HEK293T (cell line): Measurements from ENCODE around the gene TRMT5.

ENCODE experiments used
- FOXK2 ChIP-seq: fragments of 450-650 bp; IDR thresholded peaks from 2 replicates; pipeline ENCODE4 v1.6.1; 2016; ENCODE audit warnings: mild to moderate bottlenecking
- SUZ12 ChIP-seq: fragments of 450-650 bp; IDR thresholded peaks from 2 replicates; pipeline ENCODE4 v1.6.1; 2016; ENCODE audit warnings: mild to moderate bottlenecking

DNA sequence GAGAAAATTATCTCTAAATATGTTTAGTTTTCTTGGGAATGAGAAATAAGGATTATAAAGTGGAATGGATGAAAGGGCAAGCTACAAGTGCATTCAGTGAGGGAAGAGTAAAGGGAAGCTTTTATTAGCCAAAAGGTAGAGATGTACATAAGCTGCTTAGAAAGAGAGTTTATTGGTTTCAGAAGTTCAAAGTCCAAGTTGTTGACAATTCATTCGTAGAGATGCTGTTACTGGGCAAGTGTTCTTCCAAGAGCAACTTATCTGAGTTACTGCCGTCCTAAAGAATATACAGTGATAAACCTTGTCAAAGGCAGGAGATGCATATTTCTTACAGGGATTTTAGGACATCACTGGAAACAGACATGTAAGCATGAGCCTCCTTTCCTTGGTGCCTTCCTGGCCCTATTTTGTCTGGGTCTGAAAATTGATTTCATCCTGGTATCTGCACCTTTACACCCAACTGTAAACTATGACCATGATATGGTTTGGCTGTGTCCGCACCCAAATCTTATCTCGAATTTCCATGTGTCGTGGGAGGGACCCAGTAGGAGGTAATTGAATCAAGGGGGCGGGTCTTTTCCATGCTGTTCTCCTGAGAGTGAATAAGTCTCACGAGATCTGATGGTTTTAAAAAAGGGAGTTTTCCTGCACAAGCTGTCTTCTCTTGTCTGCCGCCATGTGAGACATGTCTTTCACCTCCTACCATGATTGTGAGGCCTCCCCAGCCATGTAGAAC is 46.8 kb downstream of the TRMT5 start:
- no peak for TF ChIP-seq FOXK2
- no peak for TF ChIP-seq SUZ12
